Endodermal cell (in vitro differentiated cells): Measurements from ENCODE around the gene OBSCN. TPM values are rescaled to one million over a fixed set of nuclear protein-coding genes. Genes with fewer than 3 reads are reported as not detected.

Experiments used
- DNase-seq: peaks from one replicate; pipeline ENCODE4 v3.0.0-alpha.2; 2017
- H3K27ac ChIP-seq: 2 replicates; pipeline ENCODE4 v1.5.1; 2013; ENCODE audit warnings: mild to moderate bottlenecking, low read depth, low read length, moderate library complexity
- H3K27me3 ChIP-seq: 2 replicates; pipeline ENCODE4 v1.6.1; 2013; ENCODE audit warnings: mild to moderate bottlenecking, low read length, moderate library complexity; ENCODE audit not compliant: insufficient read depth, control insufficient read depth, poor library complexity, severe bottlenecking
- H3K36me3 ChIP-seq: 2 replicates; pipeline ENCODE4 v1.7.0; 2013; ENCODE audit warnings: mild to moderate bottlenecking, low read length, moderate library complexity; ENCODE audit not compliant: control insufficient read depth, insufficient read depth
- H3K4me1 ChIP-seq: one replicate; pipeline ENCODE4 v1.7.0; 2013; ENCODE audit warnings: low read length; ENCODE audit not compliant: control insufficient read depth, insufficient read depth
- H3K4me3 ChIP-seq: 2 replicates; pipeline ENCODE4 v1.5.1; 2013; ENCODE audit warnings: mild to moderate bottlenecking, low read length, moderate library complexity
- H3K9ac ChIP-seq: 2 replicates; pipeline ENCODE4 v1.6.1; 2013; ENCODE audit warnings: mild to moderate bottlenecking, low read length, moderate library complexity; ENCODE audit not compliant: poor library complexity, severe bottlenecking; ENCODE audit errors: extremely low read depth
- H3K9me3 ChIP-seq: 2 replicates; pipeline ENCODE4 v1.6.1; 2013; ENCODE audit warnings: mild to moderate bottlenecking, low read length, moderate library complexity; ENCODE audit not compliant: control insufficient read depth
- H3K27ac Mint-ChIP-seq: 2 replicates; pipeline ENCODE4 v1.8.0; 2020; ENCODE audit warnings: mixed read lengths
- H3K27me3 Mint-ChIP-seq: 2 replicates; pipeline ENCODE4 v1.8.0; 2021; ENCODE audit warnings: mild to moderate bottlenecking, mixed read lengths; ENCODE audit not compliant: insufficient read depth
- H3K36me3 Mint-ChIP-seq: 2 replicates; pipeline ENCODE4 v1.8.0; 2020; ENCODE audit warnings: low read depth, mixed read lengths
- H3K4me1 Mint-ChIP-seq: 2 replicates; pipeline ENCODE4 v1.8.0; 2020; ENCODE audit warnings: mixed read lengths
- H3K4me3 Mint-ChIP-seq: 2 replicates; pipeline ENCODE4 v1.8.0; 2020; ENCODE audit warnings: mild to moderate bottlenecking, moderate library complexity, mixed read lengths
- H3K9me3 Mint-ChIP-seq: 2 replicates; pipeline ENCODE4 v1.8.0; 2020; ENCODE audit warnings: mild to moderate bottlenecking, mixed read lengths
- WGBS, 2 experiments: methylation state at CpG; one replicate each; pipeline versions ENCODE4 v1.1.5 to v1.1.7; 2013; ENCODE audit warnings: missing lambda C conversion rate in 2 of 2, mixed read lengths in 1 of 2; ENCODE audit not compliant: insufficient coverage in 1 of 2, insufficient read length in 1 of 2; 5-methylcytosine and 5-hydroxymethylcytosine counted together
- total RNA-seq, 2 donors: library from RNA; stranded (reverse); fragmentation: NEBNext Ultra II Directional in 1 of 2; extraction: Animal tissue kit (Norgen Biotek cat#: 25700) in 1 of 2; gene quantifications; 2 replicates in 1 of 2; 3 replicates in 1 of 2; pipeline ENCODE4 v1.2.1, GENCODE V29; 2021
- TF ChIP-seq, protein P1 (sequence below): fragments of 200-600 bp; sonication (generic); conservative IDR thresholded peaks from 2 replicates; pipeline ENCODE4 v1.5.0; 2021; ENCODE audit warnings: antibody characterized with exemption, mild to moderate bottlenecking

The OBSCN gene
- total RNA-seq, 2 donors from 2014 or later = 53.7 to 68.9 TPM

DNA sequence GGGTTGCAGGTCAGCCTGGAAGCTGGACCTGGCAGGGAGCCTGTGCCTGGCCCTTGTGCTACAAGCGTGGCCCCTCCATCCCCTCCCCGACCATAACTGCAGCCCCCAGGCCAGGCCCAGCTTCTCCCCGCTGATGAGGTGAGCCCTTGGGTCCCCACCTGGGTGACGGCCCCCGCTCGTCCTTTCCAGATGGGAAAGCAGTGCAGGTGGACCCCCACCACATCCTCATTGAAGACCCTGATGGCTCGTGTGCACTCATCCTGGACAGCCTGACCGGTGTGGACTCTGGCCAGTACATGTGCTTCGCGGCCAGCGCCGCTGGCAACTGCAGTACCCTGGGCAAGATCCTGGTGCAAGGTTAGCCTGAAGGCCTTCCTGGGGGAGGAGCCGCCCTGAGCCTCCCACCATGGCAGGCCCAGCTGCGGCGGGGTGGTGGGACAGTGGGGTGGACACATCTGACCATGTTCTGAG lies 141.9 kb downstream of the OBSCN start:
- H3K9me3 ChIP-seq = no peaks in the 10 kb centered on the region
- no peaks in the 10 kb centered on the region for H3K4me1 Mint-ChIP-seq
- H3K27ac ChIP-seq = no peak overlapping the region
- no peaks in the 10 kb centered on the region for H3K27me3 Mint-ChIP-seq
- peaks cover 9% of the 10 kb centered on the region for H3K36me3 Mint-ChIP-seq
- WGBS, 2 experiments = 93 to 97% methylated on average over 4 to 15 of the region's 15 CpGs
- no peak overlapping the region for H3K27ac Mint-ChIP-seq
- H3K9ac ChIP-seq = no peak overlapping the region
- H3K36me3 ChIP-seq = no peaks in the 10 kb centered on the region
- H3K4me3 Mint-ChIP-seq = no peak overlapping the region
- H3K27me3 ChIP-seq = no peaks in the 10 kb centered on the region
- peak; percentile 33 for DNase-seq
- peaks cover 1% of the 10 kb centered on the region for H3K9me3 Mint-ChIP-seq
- H3K4me1 ChIP-seq = no peaks in the 10 kb centered on the region
- TF ChIP-seq, protein P1, sequence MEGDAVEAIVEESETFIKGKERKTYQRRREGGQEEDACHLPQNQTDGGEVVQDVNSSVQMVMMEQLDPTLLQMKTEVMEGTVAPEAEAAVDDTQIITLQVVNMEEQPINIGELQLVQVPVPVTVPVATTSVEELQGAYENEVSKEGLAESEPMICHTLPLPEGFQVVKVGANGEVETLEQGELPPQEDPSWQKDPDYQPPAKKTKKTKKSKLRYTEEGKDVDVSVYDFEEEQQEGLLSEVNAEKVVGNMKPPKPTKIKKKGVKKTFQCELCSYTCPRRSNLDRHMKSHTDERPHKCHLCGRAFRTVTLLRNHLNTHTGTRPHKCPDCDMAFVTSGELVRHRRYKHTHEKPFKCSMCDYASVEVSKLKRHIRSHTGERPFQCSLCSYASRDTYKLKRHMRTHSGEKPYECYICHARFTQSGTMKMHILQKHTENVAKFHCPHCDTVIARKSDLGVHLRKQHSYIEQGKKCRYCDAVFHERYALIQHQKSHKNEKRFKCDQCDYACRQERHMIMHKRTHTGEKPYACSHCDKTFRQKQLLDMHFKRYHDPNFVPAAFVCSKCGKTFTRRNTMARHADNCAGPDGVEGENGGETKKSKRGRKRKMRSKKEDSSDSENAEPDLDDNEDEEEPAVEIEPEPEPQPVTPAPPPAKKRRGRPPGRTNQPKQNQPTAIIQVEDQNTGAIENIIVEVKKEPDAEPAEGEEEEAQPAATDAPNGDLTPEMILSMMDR = no peak
- H3K4me3 ChIP-seq = no peak overlapping the region

DNA sequence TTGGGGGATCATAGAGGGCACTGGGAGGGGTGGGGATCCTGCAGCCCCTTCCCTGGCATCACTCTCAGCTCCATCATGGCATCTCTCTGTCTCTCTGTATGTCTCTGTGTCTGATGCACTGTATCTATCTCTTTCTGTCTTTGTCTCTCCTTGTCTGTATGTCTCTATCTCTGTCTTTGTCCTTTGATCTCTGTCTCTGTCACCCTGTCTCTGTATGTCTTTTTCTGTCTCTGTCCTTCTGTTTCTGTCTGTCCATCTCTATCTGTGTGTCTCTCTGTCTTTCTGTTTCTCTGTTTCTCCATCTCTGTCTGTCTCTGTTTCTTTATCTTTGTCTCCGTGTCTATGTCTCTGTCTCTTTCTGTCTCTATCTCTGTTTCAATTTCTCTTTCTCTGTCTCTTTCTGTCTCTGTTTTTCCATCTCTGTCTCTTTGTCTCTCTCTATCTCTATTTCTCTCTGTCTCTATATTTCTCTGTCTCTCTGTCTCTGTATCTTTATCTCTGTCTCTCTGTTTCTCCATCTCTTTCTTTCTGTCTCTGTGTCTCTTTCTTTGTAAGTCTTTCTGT lies 142.4 kb downstream of the OBSCN start:
- Mint-ChIP-seq H3K9me3 (no peaks in the 10 kb centered on the region), H3K27me3 (no peaks in the 10 kb centered on the region), H3K4me3 (no peak overlapping the region), H3K27ac (no peak overlapping the region), H3K4me1 (no peaks in the 10 kb centered on the region), H3K36me3 (peaks cover 8% of the 10 kb centered on the region)
- H3K4me3 ChIP-seq = no peak overlapping the region
- TF ChIP-seq, protein P1 = no peak
- no peaks in the 10 kb centered on the region for H3K9me3 ChIP-seq
- H3K4me1 ChIP-seq = no peaks in the 10 kb centered on the region
- no peaks in the 10 kb centered on the region for H3K27me3 ChIP-seq
- no peaks in the 10 kb centered on the region for H3K36me3 ChIP-seq
- 94 to 95% methylated on average over 1 of the region's 1 CpG for WGBS, 2 experiments
- no peak overlapping the region for H3K9ac ChIP-seq
- no peak overlapping the region for H3K27ac ChIP-seq
- no peak for DNase-seq

- H3K27me3 ChIP-seq = no peaks in the 10 kb centered on the region
Measured at GRCh38 chr1:228350831-228351781, 143.3 kb downstream of the OBSCN start.

More at GRCh38 chr1:228350831-228351781, 143.3 kb downstream of the OBSCN start:
- H3K36me3 ChIP-seq = no peaks in the 10 kb centered on the region
- TF ChIP-seq, protein P1 = no peak
- H3K9me3 ChIP-seq = no peaks in the 10 kb centered on the region
- no peak overlapping the region for H3K27ac Mint-ChIP-seq
- H3K4me3 Mint-ChIP-seq = no peak overlapping the region
- no peaks in the 10 kb centered on the region for H3K4me1 Mint-ChIP-seq
- H3K9me3 Mint-ChIP-seq = no peaks in the 10 kb centered on the region
- H3K36me3 Mint-ChIP-seq = peaks cover 8% of the 10 kb centered on the region
- WGBS, 2 experiments = 89 to 91% methylated on average over 30 to 37 of the region's 37 CpGs
- H3K9ac ChIP-seq = no peak overlapping the region
- H3K4me3 ChIP-seq = no peak overlapping the region
- no peak for DNase-seq
- no peaks in the 10 kb centered on the region for H3K4me1 ChIP-seq
- no peaks in the 10 kb centered on the region for H3K27me3 Mint-ChIP-seq
- no peak overlapping the region for H3K27ac ChIP-seq
